HepG2 (cell line): ENCODE data around the gene PLA1A. TPM values are rescaled to one million over a fixed set of nuclear protein-coding genes. Genes with fewer than 3 reads are reported as not detected.

Experiments used
- ATAC-seq: fragments of 200-7000 bp; cut with Tn5 transposase; 3 replicates; pipeline ENCODE4 v1.9.1; 2020; ENCODE audit warnings: mild to moderate bottlenecking, moderate library complexity
- BruUV-seq: library from RNA; stranded (reverse); fragments of 400-500 nt; replicated peaks from 2 replicates; lab custom pipeline; 2021; lab: Mats Ljungman, UMichigan
- CTCF ChIA-PET: fragments of 300-600 bp; formaldehyde crosslinking; extraction: SDS; loops from one replicate; lab custom pipeline; 2021; ENCODE audit warnings: low total read pairs, inconsistent platforms, low intra/inter-chr PET ratio; lab: Yijun Ruan, JAX
- POLR2A ChIA-PET: fragments of 350-600 bp; sonication (Branson Sonifier 250); formaldehyde crosslinking; loops from one replicate; lab custom pipeline; 2020; ENCODE audit warnings: antibody characterized with exemption, inconsistent platforms; lab: Yijun Ruan, JAX
- DNase-seq: peaks from one replicate; pipeline ENCODE4 v3.0.0-alpha.2; 2015; ENCODE audit warnings: low spot score
- FAIRE-seq: peaks from 3 replicates; lab custom pipeline; 2011; peaks lifted over from hg19 to GRCh38; lab: Jason Lieb, UNC
- H2AFZ ChIP-seq: one replicate; pipeline ENCODE4 v1.6.1; 2011; ENCODE audit warnings: low read length, inconsistent platforms
- H3K27ac ChIP-seq: fragments of 300-600 bp; 3 replicates; pipeline ENCODE4 v1.8.0; 2011; ENCODE audit warnings: mixed run types, mild to moderate bottlenecking, mixed read lengths, low read length, inconsistent platforms; ENCODE audit not compliant: insufficient read depth; ENCODE audit errors: extremely low read length
- H3K27me3 ChIP-seq, 2 experiments: fragments of 200-600 bp in 1 of 2; 2 replicates in 1 of 2; 3 replicates in 1 of 2; pipeline versions ENCODE4 v1.6.0 to v1.8.0; 2011; ENCODE audit warnings: low read length in 2 of 2, mild to moderate bottlenecking in 2 of 2, moderate library complexity in 2 of 2, inconsistent platforms in 1 of 2; ENCODE audit not compliant: insufficient read depth in 2 of 2, control insufficient read depth in 1 of 2
- H3K36me3 ChIP-seq, 2 experiments: fragments of 200-600 bp in 1 of 2; replicated peaks in 1 of 2; 2 replicates in 1 of 2; 3 replicates in 1 of 2; pipeline versions ENCODE4 v1.5.1 to v1.8.0; 2011; ENCODE audit warnings: low read length in 2 of 2, inconsistent platforms in 1 of 2; ENCODE audit not compliant: insufficient read depth in 2 of 2, control insufficient read depth in 1 of 2
- H3K4me1 ChIP-seq: 2 replicates; pipeline ENCODE4 v1.5.1; 2012; ENCODE audit warnings: low read length, inconsistent platforms; ENCODE audit not compliant: insufficient read depth
- H3K4me2 ChIP-seq: 2 replicates; pipeline ENCODE4 v1.6.0; 2011; ENCODE audit warnings: low read depth, low read length, inconsistent platforms
- H3K4me3 ChIP-seq, 3 experiments: fragments of 200-600 bp in 1 of 3; sonication (generic), shearing (Covaris generic) in 1 of 3; replicated peaks in 1 of 3; 2 replicates each; pipeline ENCODE4 v1.5.1; 2011 to 2016; ENCODE audit warnings: low read length in 3 of 3, inconsistent platforms in 2 of 3, low read depth in 2 of 3, mild to moderate bottlenecking in 2 of 3, control low read depth in 1 of 3, mixed read lengths in 1 of 3; ENCODE audit not compliant: insufficient read depth in 1 of 3
- H3K79me2 ChIP-seq: one replicate; pipeline ENCODE4 v1.6.1; 2011; ENCODE audit warnings: low read length, inconsistent platforms; ENCODE audit not compliant: insufficient read depth
- H3K9ac ChIP-seq: 2 replicates; pipeline ENCODE4 v1.6.0; 2011; ENCODE audit warnings: mild to moderate bottlenecking, low read depth, low read length, inconsistent platforms; ENCODE audit not compliant: insufficient read depth
- H3K9me3 ChIP-seq: 2 replicates; pipeline ENCODE4 v1.5.1; 2012; ENCODE audit warnings: mild to moderate bottlenecking, low read length
- H4K20me1 ChIP-seq: 2 replicates; pipeline ENCODE4 v1.6.0; 2011; ENCODE audit warnings: inconsistent platforms, mild to moderate bottlenecking, low read length, moderate library complexity; ENCODE audit not compliant: insufficient read depth
- GTF2F1 ChIP-seq: fragments of 150-350 bp; IDR thresholded peaks from 2 replicates; pipeline ENCODE4 v1.6.1; 2014; ENCODE audit warnings: low read length
- HDAC2 ChIP-seq: sonication (generic); formaldehyde crosslinking; IDR thresholded peaks from 2 replicates; pipeline ENCODE4 v1.4.0; 2020; ENCODE audit warnings: missing genetic modification reagents
- KLF9 ChIP-seq: IDR thresholded peaks from 2 replicates; pipeline ENCODE4 v1.6.1; 2016; ENCODE audit warnings: low read depth
- NFE2L1 ChIP-seq: sonication (generic); formaldehyde crosslinking; IDR thresholded peaks from 2 replicates; pipeline ENCODE4 v1.4.0; 2020; ENCODE audit warnings: missing genetic modification reagents, mild to moderate bottlenecking, borderline replicate concordance
- PAWR ChIP-seq: sonication (generic); formaldehyde crosslinking; IDR thresholded peaks from 2 replicates; pipeline ENCODE4 v1.4.0; 2020; ENCODE audit warnings: missing genetic modification reagents, mild to moderate bottlenecking, borderline replicate concordance
- PRDM10 ChIP-seq: sonication (generic); formaldehyde crosslinking; IDR thresholded peaks from 2 replicates; pipeline ENCODE4 v1.4.0; 2020; ENCODE audit warnings: low read depth, missing genetic modification reagents
- SP4 ChIP-seq: sonication (generic); formaldehyde crosslinking; IDR thresholded peaks from 2 replicates; pipeline ENCODE4 v1.8.1; 2023; ENCODE audit warnings: mild to moderate bottlenecking, missing genetic modification reagents
- TRAFD1 ChIP-seq: sonication (generic); formaldehyde crosslinking; IDR thresholded peaks from 2 replicates; pipeline ENCODE4 v1.5.1; 2020; ENCODE audit warnings: missing genetic modification reagents, mild to moderate bottlenecking, borderline replicate concordance
- ZBTB37 ChIP-seq: sonication (generic); formaldehyde crosslinking; IDR thresholded peaks from 2 replicates; pipeline ENCODE4 v1.4.0; 2020; ENCODE audit warnings: mild to moderate bottlenecking, missing genetic modification reagents
- ZNF513 ChIP-seq: sonication (generic); formaldehyde crosslinking; conservative IDR thresholded peaks from 2 replicates; pipeline ENCODE4 v1.5.0; 2020; ENCODE audit warnings: missing genetic modification reagents
- ZNF616 ChIP-seq: sonication (generic); formaldehyde crosslinking; IDR thresholded peaks from 2 replicates; pipeline ENCODE4 v1.5.0; 2020; ENCODE audit warnings: low read depth, mild to moderate bottlenecking, missing genetic modification reagents
- WGBS: methylation state at CpG from one replicate; pipeline ENCODE4 v1.1.6; 2017; ENCODE audit warnings: low lambda C conversion rate; 5-methylcytosine and 5-hydroxymethylcytosine counted together
- in situ Hi-C: cut with HindIII; loops from 2 replicates; pipeline ENCODE4 v1.10.0; 2017; ENCODE audit warnings: low pct_unique_long_range_greater_than_20kb; ENCODE audit not compliant: extremely low pct_ligation_motif_present
- intact Hi-C: fragments of 100-400 bp; cut with micrococcal nuclease; formaldehyde crosslinking; loops from one replicate; pipeline ENCODE4 v1.10.0; 2022; ENCODE audit not compliant: unreplicated experiment
- polyA plus RNA-seq, 8 experiments: library from polyadenylated mRNA; depleted of rRNA in 3 of 8; stranded (reverse) in 7 of 8; unstranded in 1 of 8; fragments of >200 nt; fragmentation: Illumina TruSeq in 4 of 8; extraction: Trizol in 4 of 8; gene quantifications; 2 replicates each; pipeline versions ENCODE4 v1.2.1 to v1.2.3, GENCODE V29; 2011 to 2016; ENCODE audit warnings: low read depth in 4 of 8, missing spikeins in 1 of 8, mixed read lengths in 1 of 8; ENCODE audit not compliant: insufficient read depth in 1 of 8
- total RNA-seq, 5 experiments: library from RNA; depleted of rRNA; stranded (reverse); fragments of >200 nt; fragmentation: Illumina TruSeq; extraction: Trizol; gene quantifications; 2 replicates each; pipeline ENCODE4 v1.2.3, GENCODE V29; 2016; ENCODE audit warnings: low read depth in 1 of 5
- TF ChIP-seq, protein P1 (sequence below): sonication (generic); formaldehyde crosslinking; IDR thresholded peaks from 2 replicates; pipeline ENCODE4 v1.5.0; 2020; ENCODE audit warnings: missing genetic modification reagents, mild to moderate bottlenecking, borderline replicate concordance
- TF ChIP-seq, protein P2 (sequence below): sonication (generic); formaldehyde crosslinking; IDR thresholded peaks from 2 replicates; pipeline ENCODE4 v1.5.0; 2020; ENCODE audit warnings: missing genetic modification reagents

Gene PLA1A
- total and polyA plus RNA-seq, 2 of the 13 experiments (the other 11 are each of a cell fraction or from before 2014, with no cell fraction given): 0.11 to 0.18 TPM

GRCh38 chr3:119630880-119631329 lies 33.2 kb downstream of the PLA1A start:
- H4K20me1 ChIP-seq: no peaks in the 10 kb centered on the region
- FAIRE-seq (no peak), DNase-seq (no peak), ATAC-seq (no peak)
- H3K4me1 ChIP-seq: no peaks in the 10 kb centered on the region
- CTCF ChIA-PET: no interaction called here
- POLR2A ChIA-PET: no interaction called here
- no peak overlapping the region for H3K4me2 ChIP-seq
- H3K79me2 ChIP-seq: no peaks in the 10 kb centered on the region
- intact Hi-C loops: no loop called here
- no peak overlapping the region for H3K9ac ChIP-seq
- H3K27ac ChIP-seq: no peak overlapping the region
- H3K9me3 ChIP-seq: no peaks in the 10 kb centered on the region
- no peaks in the 10 kb centered on the region for H3K36me3 ChIP-seq
- H3K4me3 ChIP-seq: no peak overlapping the region
- H2AFZ ChIP-seq: no peak overlapping the region
- in situ Hi-C loops: no loop called here
- H3K27me3 ChIP-seq: no peaks in the 10 kb centered on the region; a peak in 1 of 5 replicates
- WGBS: 85% methylated on average over 7 of the region's 7 CpGs
- no TSS peak for BruUV-seq
- no peak for TF ChIP-seq NFE2L1 (CRISPR knock-in tag)
- no peak for TF ChIP-seq ZBTB37 (CRISPR knock-in tag)
- TF ChIP-seq PAWR (CRISPR knock-in tag): no peak
- no peak for TF ChIP-seq SP4 (CRISPR knock-in tag)
- TF ChIP-seq, protein P1, sequence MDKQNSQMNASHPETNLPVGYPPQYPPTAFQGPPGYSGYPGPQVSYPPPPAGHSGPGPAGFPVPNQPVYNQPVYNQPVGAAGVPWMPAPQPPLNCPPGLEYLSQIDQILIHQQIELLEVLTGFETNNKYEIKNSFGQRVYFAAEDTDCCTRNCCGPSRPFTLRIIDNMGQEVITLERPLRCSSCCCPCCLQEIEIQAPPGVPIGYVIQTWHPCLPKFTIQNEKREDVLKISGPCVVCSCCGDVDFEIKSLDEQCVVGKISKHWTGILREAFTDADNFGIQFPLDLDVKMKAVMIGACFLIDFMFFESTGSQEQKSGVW (CRISPR knock-in tag): no peak
- TF ChIP-seq, protein P2, sequence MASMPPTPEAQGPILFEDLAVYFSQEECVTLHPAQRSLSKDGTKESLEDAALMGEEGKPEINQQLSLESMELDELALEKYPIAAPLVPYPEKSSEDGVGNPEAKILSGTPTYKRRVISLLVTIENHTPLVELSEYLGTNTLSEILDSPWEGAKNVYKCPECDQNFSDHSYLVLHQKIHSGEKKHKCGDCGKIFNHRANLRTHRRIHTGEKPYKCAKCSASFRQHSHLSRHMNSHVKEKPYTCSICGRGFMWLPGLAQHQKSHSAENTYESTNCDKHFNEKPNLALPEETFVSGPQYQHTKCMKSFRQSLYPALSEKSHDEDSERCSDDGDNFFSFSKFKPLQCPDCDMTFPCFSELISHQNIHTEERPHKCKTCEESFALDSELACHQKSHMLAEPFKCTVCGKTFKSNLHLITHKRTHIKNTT (CRISPR knock-in tag): no peak
- no peak for TF ChIP-seq HDAC2 (CRISPR knock-in tag)
- TF ChIP-seq ZNF616 (CRISPR knock-in tag): no peak
- no peak for TF ChIP-seq GTF2F1
- no peak for TF ChIP-seq ZNF513 (CRISPR knock-in tag)
- no peak for TF ChIP-seq TRAFD1 (CRISPR knock-in tag)
- no peak for TF ChIP-seq KLF9
- no peak for TF ChIP-seq PRDM10 (CRISPR knock-in tag)
